H9 (cell line): ENCODE results near the gene KAZN. TPM values are rescaled to one million over a fixed set of nuclear protein-coding genes. Genes with fewer than 3 reads are reported as not detected.

Experiments used
- DNase-seq: peaks from one replicate; pipeline ENCODE4 v3.0.0-alpha.2; 2017
- H2AFZ ChIP-seq: one replicate; pipeline ENCODE4 v1.6.1; 2013; ENCODE audit warnings: mild to moderate bottlenecking, low read length, control low read depth, moderate library complexity
- H2AK5ac ChIP-seq: 2 replicates; pipeline ENCODE4 v1.6.1; 2013; ENCODE audit warnings: low read length, control low read depth, mixed read lengths; ENCODE audit not compliant: insufficient read length
- H2BK120ac ChIP-seq: one replicate; pipeline ENCODE4 v1.6.1; 2013; ENCODE audit warnings: low read depth, mild to moderate bottlenecking, low read length, control low read depth, inconsistent platforms; ENCODE audit not compliant: poor library complexity, severe bottlenecking
- H2BK12ac ChIP-seq: 2 replicates; pipeline ENCODE4 v1.6.1; 2013; ENCODE audit warnings: low read length, control low read depth, mixed read lengths, low read depth; ENCODE audit not compliant: insufficient read length
- H2BK15ac ChIP-seq: 2 replicates; pipeline ENCODE4 v1.6.1; 2013; ENCODE audit warnings: low read depth, low read length, control low read depth
- H2BK20ac ChIP-seq: one replicate; pipeline ENCODE4 v1.6.1; 2013; ENCODE audit warnings: low read depth, mild to moderate bottlenecking, low read length, control low read depth, inconsistent platforms; ENCODE audit not compliant: poor library complexity, severe bottlenecking
- H2BK5ac ChIP-seq: 2 replicates; pipeline ENCODE4 v1.6.1; 2013; ENCODE audit warnings: low read length, control low read depth, mixed read lengths; ENCODE audit not compliant: insufficient read length
- H3K14ac ChIP-seq: 2 replicates; pipeline ENCODE4 v1.6.1; 2013; ENCODE audit warnings: low read length, control low read depth; ENCODE audit not compliant: insufficient read depth
- H3K18ac ChIP-seq: 2 replicates; pipeline ENCODE4 v1.6.1; 2013; ENCODE audit warnings: low read depth, mild to moderate bottlenecking, mixed read lengths, low read length, control low read depth; ENCODE audit not compliant: insufficient read length
- H3K23ac ChIP-seq: 2 replicates; pipeline ENCODE4 v1.6.1; 2013; ENCODE audit warnings: low read length, control low read depth, mixed read lengths, low read depth; ENCODE audit not compliant: insufficient read length
- H3K23me2 ChIP-seq: 2 replicates; pipeline ENCODE4 v1.6.1; 2013; ENCODE audit warnings: low read depth, mild to moderate bottlenecking, mixed read lengths, low read length, control low read depth; ENCODE audit not compliant: insufficient read length, poor library complexity, severe bottlenecking
- H3K27ac ChIP-seq: 2 replicates; pipeline ENCODE4 v1.5.1; 2013; ENCODE audit warnings: low read length, control low read depth, mixed read lengths, low read depth; ENCODE audit not compliant: insufficient read length
- H3K27me3 ChIP-seq: 2 replicates; pipeline ENCODE4 v1.6.1; 2013; ENCODE audit warnings: low read length, control low read depth, inconsistent platforms; ENCODE audit not compliant: insufficient read depth
- H3K4ac ChIP-seq: 2 replicates; pipeline ENCODE4 v1.6.1; 2013; ENCODE audit warnings: low read depth, mild to moderate bottlenecking, control low read depth, inconsistent platforms, low read length, moderate library complexity
- H3K4me1 ChIP-seq: 2 replicates; pipeline ENCODE4 v1.6.1; 2013; ENCODE audit warnings: low read length, control low read depth, inconsistent platforms; ENCODE audit not compliant: insufficient read depth
- H3K4me2 ChIP-seq: 2 replicates; pipeline ENCODE4 v1.6.1; 2013; ENCODE audit warnings: low read length, control low read depth, mixed read lengths; ENCODE audit not compliant: insufficient read length, insufficient read depth
- H3K56ac ChIP-seq: 2 replicates; pipeline ENCODE4 v1.6.1; 2013; ENCODE audit warnings: low read depth, mild to moderate bottlenecking, mixed read lengths, low read length, control low read depth; ENCODE audit not compliant: insufficient read length
- H3K79me1 ChIP-seq: 2 replicates; pipeline ENCODE4 v1.6.1; 2013; ENCODE audit warnings: low read depth, mild to moderate bottlenecking, moderate library complexity, low read length, control low read depth, inconsistent platforms; ENCODE audit not compliant: insufficient read depth, poor library complexity, severe bottlenecking
- H3K79me2 ChIP-seq: 2 replicates; pipeline ENCODE4 v1.6.1; 2013; ENCODE audit warnings: low read length, control low read depth, inconsistent platforms; ENCODE audit not compliant: insufficient read depth
- H3K9ac ChIP-seq: 2 replicates; pipeline ENCODE4 v1.6.1; 2013; ENCODE audit warnings: low read length, control low read depth, mixed read lengths; ENCODE audit not compliant: insufficient read length; ENCODE audit errors: extremely low read depth
- H3K9me3 ChIP-seq: one replicate; pipeline ENCODE4 v1.6.1; 2013; ENCODE audit warnings: low read depth, low read length, inconsistent platforms; ENCODE audit not compliant: control insufficient read depth
- H3T11ph ChIP-seq: one replicate; pipeline ENCODE4 v1.6.1; 2013; ENCODE audit warnings: mild to moderate bottlenecking, low read length, control low read depth, inconsistent platforms
- H4K20me1 ChIP-seq: one replicate; pipeline ENCODE4 v1.6.1; 2013; ENCODE audit not compliant: control insufficient read depth, insufficient read length, insufficient read depth
- H4K5ac ChIP-seq: 2 replicates; pipeline ENCODE4 v1.6.1; 2013; ENCODE audit warnings: low read depth, mild to moderate bottlenecking, mixed read lengths, low read length, control low read depth; ENCODE audit not compliant: insufficient read length
- H4K8ac ChIP-seq: replicated peaks from 2 replicates; pipeline ENCODE4 v1.6.1; 2013; ENCODE audit warnings: low read length, control low read depth, mixed read lengths, low read depth; ENCODE audit not compliant: insufficient read length
- H4K91ac ChIP-seq: 2 replicates; pipeline ENCODE4 v1.6.1; 2013; ENCODE audit warnings: low read depth, mild to moderate bottlenecking, moderate library complexity, mixed read lengths, low read length, control low read depth; ENCODE audit not compliant: insufficient read length
- H3K27ac Mint-ChIP-seq, 3 experiments: 2 replicates in 2 of 3; 3 replicates in 1 of 3; pipeline ENCODE4 v1.8.0; 2020 to 2021; ENCODE audit warnings: mixed read lengths in 3 of 3, mild to moderate bottlenecking in 1 of 3, moderate library complexity in 1 of 3
- H3K27me3 Mint-ChIP-seq: 2 replicates; pipeline ENCODE4 v1.8.0; 2021; ENCODE audit warnings: low read depth, mild to moderate bottlenecking, moderate library complexity, mixed read lengths
- H3K36me3 Mint-ChIP-seq, 3 experiments: 2 replicates in 2 of 3; 3 replicates in 1 of 3; pipeline ENCODE4 v1.8.0; 2020 to 2021; ENCODE audit warnings: low read depth in 3 of 3, mixed read lengths in 3 of 3; ENCODE audit not compliant: insufficient read depth in 1 of 3
- H3K4me1 Mint-ChIP-seq, 2 experiments: 2 replicates each; pipeline ENCODE4 v1.8.0; 2020; ENCODE audit warnings: mixed read lengths in 2 of 2
- H3K4me3 Mint-ChIP-seq, 2 experiments: 2 replicates in 1 of 2; 3 replicates in 1 of 2; pipeline ENCODE4 v1.8.0; 2020 to 2021; ENCODE audit warnings: mild to moderate bottlenecking in 2 of 2, mixed read lengths in 2 of 2, moderate library complexity in 1 of 2
- H3K9me3 Mint-ChIP-seq, 2 experiments: 2 replicates in 1 of 2; 3 replicates in 1 of 2; pipeline ENCODE4 v1.8.0; 2020; ENCODE audit warnings: mild to moderate bottlenecking in 2 of 2, mixed read lengths in 2 of 2, moderate library complexity in 1 of 2
- CTCF ChIP-seq: fragments of 200-600 bp; sonication (generic); conservative IDR thresholded peaks from 3 replicates; pipeline ENCODE4 v1.8.0; 2021; ENCODE audit warnings: antibody characterized with exemption, mild to moderate bottlenecking
- WGBS: extraction: QIAGEN DNeasy Blood & Tissue Kit; methylation state at CpG from one replicate; pipeline ENCODE4 v1.1.7; 2013; ENCODE audit warnings: missing lambda C conversion rate, low lambda C conversion rate, mixed read lengths; ENCODE audit not compliant: insufficient read length; ENCODE audit errors: extremely low coverage; 5-methylcytosine and 5-hydroxymethylcytosine counted together
- total RNA-seq: library from RNA; stranded (reverse); gene quantifications from 2 replicates; pipeline ENCODE4 v1.2.1, GENCODE V29; 2021

The KAZN gene
- total RNA-seq, 1 experiment from 2014 or later, result 7.6 TPM

- Histone ChIP-seq H2BK15ac (no peak overlapping the region), H4K91ac (no peak overlapping the region), H3K56ac (no peak overlapping the region), H2BK120ac (no peak overlapping the region), H3K23me2 (no peaks in the 10 kb centered on the region), H2BK20ac (no peak overlapping the region), H3K9ac (no peak overlapping the region), H3K4me2 (no peak overlapping the region), H3K23ac (no peak overlapping the region), H3K79me1 (no peaks in the 10 kb centered on the region), H3K27me3 (no peaks in the 10 kb centered on the region), H4K8ac (no peak overlapping the region), H3K14ac (peak overlapping the region; percentile 31; the same call in 1 of the 2 replicates), H3K18ac (no peak overlapping the region), H2BK12ac (no peak overlapping the region), H3T11ph (no peak overlapping the region), H3K4me1 (no peaks in the 10 kb centered on the region), H3K27ac (no peak overlapping the region), H3K4ac (no peak overlapping the region), H2AK5ac (no peak overlapping the region), H4K20me1 (no peaks in the 10 kb centered on the region), H2BK5ac (no peak overlapping the region), H3K79me2 (no peaks in the 10 kb centered on the region), H3K9me3 (no peaks in the 10 kb centered on the region), H4K5ac (no peak overlapping the region), H2AFZ (no peak overlapping the region)
- no peak for DNase-seq
- TF ChIP-seq CTCF, result no peak
- H3K36me3 Mint-ChIP-seq, result peaks cover 4 to 12% (median 9%) of the 10 kb centered on the region in 3 experiments
- H3K27me3 Mint-ChIP-seq, result no peaks in the 10 kb centered on the region
- WGBS, result no CpG with 5 or more reads among the region's 11 CpGs
- no peak overlapping the region for H3K4me3 Mint-ChIP-seq
- no peak overlapping the region; a peak in 1 of 7 replicates for H3K27ac Mint-ChIP-seq
- peaks cover 7% of the 10 kb centered on the region in 2 experiments; a peak in 4 of 5 replicates for H3K9me3 Mint-ChIP-seq
- peaks cover 11 to 19% of the 10 kb centered on the region in 2 experiments for H3K4me1 Mint-ChIP-seq
These were observed 408.9 kb downstream of the KAZN start for GRCh38 chr1:15007368-15007767.
